Measurements from ENCODE around the gene FXR1. TPM values are rescaled to one million over a fixed set of nuclear protein-coding genes. Genes with fewer than 3 reads are reported as not detected.

The FXR1 gene
- total RNA-seq, 1 experiment from 2014 or later = 215 TPM

DNA sequence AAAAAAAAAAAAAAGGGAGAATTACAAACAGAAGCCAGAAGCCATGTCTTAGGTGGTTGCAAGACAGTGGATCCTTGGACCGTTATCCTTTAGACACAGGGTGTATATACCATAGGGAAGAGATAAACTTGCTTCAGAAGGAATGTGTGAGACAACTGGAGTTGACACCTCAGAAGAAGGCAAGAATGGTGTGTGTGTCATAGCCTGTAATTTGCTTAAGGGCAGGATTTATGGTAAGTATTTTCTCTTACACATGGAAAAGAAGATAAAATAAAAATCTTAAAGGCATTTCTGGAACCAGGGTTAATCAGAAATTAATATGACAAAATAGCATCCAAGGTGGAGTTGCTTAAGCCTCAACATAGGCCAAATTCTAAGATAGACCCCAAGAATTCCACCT lies 96.3 kb downstream of the FXR1 start (continued):
- no peak for TF ChIP-seq CEBPB (IDR thresholded peaks at IDR 0.05; ENCODE audit: low read depth)
- TF ChIP-seq CBX3 (IDR thresholded peaks at IDR 0.05; ENCODE audit: low read depth) = no peak

DNA sequence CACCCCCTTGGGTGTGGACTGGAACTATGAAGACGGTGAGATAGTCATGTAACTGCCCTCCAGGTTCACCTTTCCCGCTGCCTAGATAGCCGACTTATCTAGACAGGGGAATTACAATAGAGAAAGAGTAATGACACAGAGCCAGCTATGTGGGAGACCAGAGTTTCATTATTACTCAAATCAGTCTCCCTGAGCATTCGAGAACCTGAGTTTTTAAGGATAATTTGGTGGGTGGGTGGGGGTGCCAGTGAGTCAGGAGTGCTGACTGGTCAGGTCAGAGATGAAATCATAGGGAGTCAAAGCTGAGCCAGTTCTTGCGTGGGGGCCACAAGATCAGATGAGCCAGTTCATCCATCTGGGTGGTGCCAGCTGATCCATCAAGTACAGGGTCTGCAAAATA lies 96.8 kb downstream of the FXR1 start:
- ChIA-PET CTCF (no interaction called here), POLR2A (no interaction called here), RAD21 (ENCODE audit: low non-redundant PET in 1 of 2, low total read pairs in 2 of 2, uncharacterized antibody in 2 of 2, unreplicated experiment in 2 of 2) (no interaction called here)
- no peak for TF ChIP-seq ZNF274 (IDR thresholded peaks at IDR 0.05; ENCODE audit: low read depth, low read length)
- TF ChIP-seq, protein P1, sequence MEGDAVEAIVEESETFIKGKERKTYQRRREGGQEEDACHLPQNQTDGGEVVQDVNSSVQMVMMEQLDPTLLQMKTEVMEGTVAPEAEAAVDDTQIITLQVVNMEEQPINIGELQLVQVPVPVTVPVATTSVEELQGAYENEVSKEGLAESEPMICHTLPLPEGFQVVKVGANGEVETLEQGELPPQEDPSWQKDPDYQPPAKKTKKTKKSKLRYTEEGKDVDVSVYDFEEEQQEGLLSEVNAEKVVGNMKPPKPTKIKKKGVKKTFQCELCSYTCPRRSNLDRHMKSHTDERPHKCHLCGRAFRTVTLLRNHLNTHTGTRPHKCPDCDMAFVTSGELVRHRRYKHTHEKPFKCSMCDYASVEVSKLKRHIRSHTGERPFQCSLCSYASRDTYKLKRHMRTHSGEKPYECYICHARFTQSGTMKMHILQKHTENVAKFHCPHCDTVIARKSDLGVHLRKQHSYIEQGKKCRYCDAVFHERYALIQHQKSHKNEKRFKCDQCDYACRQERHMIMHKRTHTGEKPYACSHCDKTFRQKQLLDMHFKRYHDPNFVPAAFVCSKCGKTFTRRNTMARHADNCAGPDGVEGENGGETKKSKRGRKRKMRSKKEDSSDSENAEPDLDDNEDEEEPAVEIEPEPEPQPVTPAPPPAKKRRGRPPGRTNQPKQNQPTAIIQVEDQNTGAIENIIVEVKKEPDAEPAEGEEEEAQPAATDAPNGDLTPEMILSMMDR (IDR thresholded peaks at IDR 0.05 in 2 of 3, conservative IDR thresholded peaks at IDR 0.05 in 1 of 3; ENCODE audit: borderline replicate concordance in 1 of 3, insufficient read depth in 1 of 3, low read depth in 2 of 3, low read length in 2 of 3) = no peak
- no peak for TF ChIP-seq ELF1 (IDR thresholded peaks at IDR 0.05; ENCODE audit: borderline replicate concordance, low read depth)
- no peak for TF ChIP-seq FOSL1 (IDR thresholded peaks at IDR 0.05; ENCODE audit: low read depth)
- no peak for TF ChIP-seq CBX3 (IDR thresholded peaks at IDR 0.05; ENCODE audit: low read depth)
- no peak for TF ChIP-seq SRF (IDR thresholded peaks at IDR 0.05; ENCODE audit: low read depth)
- TF ChIP-seq EGR1 (IDR thresholded peaks at IDR 0.05; ENCODE audit: low read depth) = no peak
- no peak for TF ChIP-seq TCF7L2 (IDR thresholded peaks at IDR 0.05; ENCODE audit: borderline replicate concordance, extremely low read depth, insufficient read depth, insufficient read length)
- no peak for TF ChIP-seq ZFX (IDR thresholded peaks at IDR 0.05)
- no peak for TF ChIP-seq JUND (IDR thresholded peaks at IDR 0.05)
- TF ChIP-seq POLR2AphosphoS5 (IDR thresholded peaks at IDR 0.05; ENCODE audit: low read depth, low read length) = no peak
- TF ChIP-seq CEBPB (IDR thresholded peaks at IDR 0.05; ENCODE audit: low read depth) = no peak
- TF ChIP-seq EZH2phosphoT487 (IDR thresholded peaks at IDR 0.05; ENCODE audit: borderline replicate concordance) = no peak
- TF ChIP-seq SIN3A (IDR thresholded peaks at IDR 0.05; ENCODE audit: low read depth) = no peak
- no peak for TF ChIP-seq SP1 (IDR thresholded peaks at IDR 0.05; ENCODE audit: low read depth)
- TF ChIP-seq, protein P2, sequence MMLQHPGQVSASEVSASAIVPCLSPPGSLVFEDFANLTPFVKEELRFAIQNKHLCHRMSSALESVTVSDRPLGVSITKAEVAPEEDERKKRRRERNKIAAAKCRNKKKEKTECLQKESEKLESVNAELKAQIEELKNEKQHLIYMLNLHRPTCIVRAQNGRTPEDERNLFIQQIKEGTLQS (IDR thresholded peaks at IDR 0.05) = no peak
- TF ChIP-seq, protein P3, sequence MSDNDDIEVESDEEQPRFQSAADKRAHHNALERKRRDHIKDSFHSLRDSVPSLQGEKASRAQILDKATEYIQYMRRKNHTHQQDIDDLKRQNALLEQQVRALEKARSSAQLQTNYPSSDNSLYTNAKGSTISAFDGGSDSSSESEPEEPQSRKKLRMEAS (IDR thresholded peaks at IDR 0.05) = no peak
- no peak for TF ChIP-seq EZH2 (IDR thresholded peaks at IDR 0.05)
- Histone ChIP-seq H3K4me1 (ENCODE audit: control insufficient read depth in 1 of 2, insufficient read depth in 2 of 2, low read length in 2 of 2) (no peaks in the 10 kb centered on the region), H3K9ac (ENCODE audit: low read length) (no peak overlapping the region), H3K4me3 (replicated peaks in 1 of 2; ENCODE audit: low read depth in 1 of 2, low read length in 2 of 2) (no peak overlapping the region), H3K4me2 (ENCODE audit: low read length) (no peak overlapping the region), H3K9me3 (ENCODE audit: control insufficient read depth in 1 of 2, insufficient read depth in 1 of 2, low read depth in 1 of 2, low read length in 2 of 2) (no peaks in the 10 kb centered on the region), H2AFZ (ENCODE audit: low read depth, low read length, poor library complexity, severe bottlenecking) (no peak overlapping the region), H3K9me2 (ENCODE audit: insufficient read depth) (no peaks in the 10 kb centered on the region), H4K20me1 (ENCODE audit: insufficient read depth) (no peaks in the 10 kb centered on the region), H3K79me2 (ENCODE audit: insufficient read depth, low read length) (no peaks in the 10 kb centered on the region), H3K36me3 (ENCODE audit: control insufficient read depth in 1 of 2, insufficient read depth in 2 of 2, low read length in 2 of 2) (no peaks in the 10 kb centered on the region), H3K27me3 (ENCODE audit: insufficient read depth, low read length) (no peaks in the 10 kb centered on the region), H3K27ac (ENCODE audit: low read depth, low read length) (no peak overlapping the region)
- BruUV-seq (replicated peaks) = no TSS peak
- intact Hi-C loops (cut with micrococcal nuclease) = no loop called here
- ATAC-seq (no peak), DNase-seq (ENCODE audit: low read depth, low spot score) (no peak)

Data from HCT116 (cell line).